Activated T-helper 1 cell treated with anti-CD3 and anti-CD28 coated beads, Interleukin-2, amount 50 U/mL, for 16 hours (primary cell): ENCODE measurements around the gene MCM8.
"Not testable (repeated sequence)": the region's sequence is repeated elsewhere in the genome, so short reads cannot be mapped to it uniquely, and the experiment has no call there.

Experiments used
- DNase-seq, 2 donors: peaks; one replicate each; pipeline ENCODE4 v3.0.0-alpha.2; 2020; ENCODE audit warnings: low read depth in 1 of 2, low spot score in 1 of 2

The MCM8 gene

DNA sequence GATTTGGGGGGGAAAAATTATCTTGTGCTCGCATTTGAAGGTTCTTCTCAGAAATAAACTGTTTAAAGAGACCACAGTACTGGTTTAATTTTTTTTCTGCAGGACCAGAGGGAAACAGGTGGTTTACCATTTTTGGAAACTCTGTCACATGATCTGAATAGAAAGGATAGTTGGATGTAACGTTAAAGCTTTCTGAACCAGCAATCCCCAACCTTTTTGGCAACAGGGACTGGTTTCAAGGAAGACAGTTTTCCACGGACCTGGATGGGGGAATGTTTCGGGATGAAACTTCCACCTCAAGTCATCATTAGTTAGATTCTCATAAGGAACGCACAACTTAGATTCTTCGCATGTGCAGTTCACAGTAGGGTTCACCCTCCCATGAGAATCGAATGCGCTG lies 50.4 kb downstream of the MCM8 start:
- DNase-seq = no peak

DNA sequence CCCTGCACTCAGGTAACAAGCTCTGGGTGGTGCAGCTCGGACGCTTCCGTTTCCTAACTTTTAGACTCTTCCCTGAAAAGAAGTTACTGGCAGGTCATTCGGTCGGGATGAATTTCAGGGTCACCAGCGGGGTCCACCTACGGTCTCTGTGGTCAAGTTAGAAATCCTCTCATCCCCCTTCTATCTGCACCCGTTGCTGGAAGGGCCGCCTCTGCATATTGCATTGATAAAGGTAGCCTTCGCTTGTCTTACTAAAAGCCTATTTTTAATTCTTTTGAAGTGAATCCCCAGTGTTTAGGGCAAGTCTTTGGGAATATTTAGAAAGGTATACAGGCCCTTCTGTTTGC lies 56.1 kb downstream of the MCM8 start:
- no peak for DNase-seq

DNA sequence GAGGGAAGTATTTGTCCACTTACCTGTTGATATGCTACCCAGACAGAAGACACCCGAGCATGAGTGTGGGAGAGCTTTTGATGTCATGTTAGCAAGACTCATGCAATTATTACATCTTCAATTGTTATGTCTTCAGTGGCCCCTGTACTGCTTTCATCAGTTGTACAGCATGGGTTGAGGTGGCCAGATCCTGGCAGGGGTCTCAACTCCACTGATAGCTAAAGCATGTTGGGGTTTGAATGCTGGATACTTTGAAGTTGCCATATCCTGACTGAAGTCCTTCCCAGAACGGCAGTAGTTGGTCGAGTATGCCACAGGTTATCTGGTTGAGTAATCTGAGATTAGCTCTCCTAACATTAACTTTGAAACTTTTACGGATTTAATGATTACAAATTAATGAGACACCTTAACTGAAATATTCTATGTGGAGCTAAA lies 56.7 kb downstream of the MCM8 start:
- no peak for DNase-seq

DNA sequence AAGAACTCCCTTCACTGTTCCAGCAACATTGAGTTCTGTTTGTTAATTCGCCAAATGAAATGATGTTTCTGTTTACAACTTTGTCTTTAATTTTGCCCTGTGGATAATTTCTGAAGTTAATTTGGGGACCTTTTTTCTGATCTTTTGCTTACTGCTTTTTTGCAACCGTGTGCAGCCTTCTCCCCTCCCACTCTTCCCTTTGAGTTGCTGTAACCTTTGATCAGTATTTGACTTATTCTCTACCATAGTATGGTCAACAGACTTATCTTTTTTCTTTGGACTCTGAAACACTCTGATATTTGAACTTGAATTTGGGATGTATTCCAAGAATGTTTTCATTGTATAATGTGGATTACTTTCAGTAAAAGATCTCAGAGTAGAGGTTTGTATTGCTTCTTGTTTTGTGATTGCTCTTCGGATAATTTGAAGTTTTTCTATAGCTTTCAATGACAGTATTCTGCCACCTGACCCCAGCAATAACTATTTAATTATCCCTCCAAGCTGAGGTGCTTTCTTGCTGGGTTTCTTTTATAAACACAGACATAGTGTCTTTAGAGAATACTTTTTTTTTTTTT lies 57.2 kb downstream of the MCM8 start:
- no peak for DNase-seq

DNA sequence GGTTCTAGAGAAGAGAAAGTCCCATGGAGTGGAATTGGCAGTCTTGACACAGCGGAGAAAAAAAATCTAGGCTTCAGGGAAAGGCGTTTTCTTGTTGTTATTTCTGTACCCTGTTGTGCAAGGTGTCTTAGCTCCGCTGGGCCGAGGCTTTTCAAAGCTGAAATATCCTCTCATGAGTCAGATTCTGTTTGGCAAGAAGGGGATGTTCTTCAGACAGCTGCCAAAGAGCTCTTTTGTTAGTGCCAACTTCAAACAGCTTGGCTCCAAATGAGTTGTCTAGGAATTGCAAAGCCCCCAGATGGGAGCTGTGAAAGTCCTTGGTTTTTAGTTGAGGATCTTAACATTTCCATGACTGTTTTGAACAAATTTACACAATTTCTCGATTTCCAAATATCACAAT lies 57.8 kb downstream of the MCM8 start:
- no peak for DNase-seq

DNA sequence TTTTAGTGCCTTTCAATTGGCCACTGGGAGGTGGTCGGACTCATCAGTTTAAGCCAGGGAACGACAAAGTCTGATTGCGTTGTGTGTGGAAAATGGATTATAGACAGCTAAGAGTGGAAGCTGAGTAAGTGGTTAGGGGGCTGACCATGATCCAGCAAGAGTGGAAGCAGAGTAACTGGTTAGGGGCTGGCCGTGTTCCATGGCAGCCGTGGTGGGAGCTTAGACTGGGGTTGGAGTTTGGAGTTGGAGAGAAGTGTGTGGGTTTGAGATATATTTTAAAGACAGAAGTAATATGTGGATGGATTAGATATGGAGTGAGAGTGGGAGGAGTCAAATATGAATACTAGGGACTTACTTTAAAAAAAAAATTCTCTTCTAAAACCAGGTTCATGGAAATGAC lies 61.7 kb downstream of the MCM8 start:
- no peak for DNase-seq

DNA sequence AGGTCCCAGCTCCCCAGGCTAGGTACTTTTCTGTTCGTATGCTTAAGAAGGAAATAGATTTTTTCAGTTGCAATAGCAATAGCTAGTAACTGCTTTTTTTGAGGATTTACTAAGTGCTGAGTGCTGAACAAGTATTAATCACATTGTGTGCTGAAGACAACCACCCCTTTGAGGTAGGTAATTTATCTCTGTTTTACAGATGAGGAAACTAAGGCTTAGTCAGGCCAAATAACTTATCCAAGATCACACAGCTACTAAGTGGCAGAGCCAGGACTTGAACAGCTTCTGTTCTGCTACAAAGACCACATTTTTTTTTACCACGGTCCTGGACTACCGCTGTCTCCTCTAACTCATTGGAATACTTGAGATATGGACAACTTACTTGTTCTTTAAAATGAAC lies 63.6 kb downstream of the MCM8 start:
- DNase-seq = no peak

DNA sequence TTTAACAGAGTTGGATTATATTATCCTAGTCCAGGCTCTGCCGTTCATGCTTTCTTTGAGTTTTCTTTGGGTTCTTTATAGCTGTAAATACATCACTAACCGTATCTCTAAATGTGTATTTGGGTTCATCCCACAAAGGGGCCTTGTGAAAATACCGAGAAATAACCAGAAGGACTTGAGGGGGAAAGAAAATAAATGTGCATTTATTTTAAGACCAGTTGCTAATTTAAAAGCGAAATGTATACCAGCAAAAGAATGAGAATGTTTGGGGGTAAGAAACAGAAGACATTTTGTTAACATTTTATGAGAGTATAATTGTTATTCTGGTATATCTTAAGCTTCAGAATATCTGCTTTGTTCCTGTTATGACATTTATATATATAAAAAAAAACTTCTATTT lies 64.5 kb downstream of the MCM8 start:
- no peak for DNase-seq

DNA sequence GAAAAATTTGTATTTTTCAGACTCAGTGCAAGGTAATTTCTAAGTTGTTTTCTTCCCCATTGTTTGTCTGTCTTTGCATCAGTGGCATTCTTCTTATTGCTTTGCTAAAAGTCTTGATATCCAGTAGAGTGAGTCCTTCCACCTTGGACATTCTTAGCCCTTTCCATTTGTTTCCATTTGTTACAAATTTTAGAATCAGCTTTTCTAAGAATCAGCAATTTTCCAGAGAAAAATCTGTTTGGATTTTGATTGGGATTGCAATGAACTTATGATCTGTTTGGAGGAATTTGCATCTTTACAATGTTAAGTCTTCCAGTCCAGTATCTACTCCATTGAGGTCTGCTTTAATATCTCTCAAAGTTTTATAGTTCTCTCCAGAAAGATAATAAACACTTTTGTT lies 67.0 kb downstream of the MCM8 start:
- DNase-seq = no peak

DNA sequence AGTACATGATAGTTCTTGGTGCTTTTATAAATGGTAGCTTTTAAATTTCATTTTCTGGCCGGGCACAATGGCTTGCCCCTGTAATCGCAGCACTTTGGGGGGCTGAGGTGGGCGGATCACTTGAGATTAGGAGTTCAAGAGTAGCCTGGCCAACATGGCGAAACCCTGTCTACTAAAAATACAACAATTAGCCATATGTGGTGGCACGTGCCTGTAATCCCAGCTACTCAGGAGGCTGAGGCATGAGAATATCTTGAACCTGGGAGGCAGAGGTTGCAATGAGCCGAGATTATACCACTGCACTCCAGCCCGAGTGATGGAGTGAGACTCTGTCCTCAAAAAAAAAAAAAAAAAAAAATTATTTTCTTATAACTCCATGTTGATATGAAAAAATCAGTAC lies 67.4 kb downstream of the MCM8 start:
- DNase-seq = no peak

DNA sequence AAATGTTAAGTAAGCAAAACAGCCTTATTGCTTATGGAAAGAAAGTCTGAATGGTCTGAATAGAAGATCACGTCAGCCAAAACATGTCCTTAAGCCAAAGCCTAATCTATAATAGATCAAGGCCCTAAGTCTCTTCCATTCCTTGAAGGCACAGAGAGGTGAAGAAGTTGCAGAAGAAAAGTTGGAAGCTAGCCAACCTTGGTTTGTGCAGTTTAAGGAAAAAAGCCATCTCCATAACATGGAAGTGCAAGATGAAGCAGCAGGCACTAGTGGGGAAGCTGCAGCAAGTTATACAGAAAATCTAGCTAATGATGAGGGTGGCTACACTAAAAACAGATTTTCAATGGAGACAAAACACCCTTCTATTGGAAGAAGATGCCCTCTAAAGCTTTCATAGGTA lies 74.3 kb downstream of the MCM8 start:
- no peak for DNase-seq

DNA sequence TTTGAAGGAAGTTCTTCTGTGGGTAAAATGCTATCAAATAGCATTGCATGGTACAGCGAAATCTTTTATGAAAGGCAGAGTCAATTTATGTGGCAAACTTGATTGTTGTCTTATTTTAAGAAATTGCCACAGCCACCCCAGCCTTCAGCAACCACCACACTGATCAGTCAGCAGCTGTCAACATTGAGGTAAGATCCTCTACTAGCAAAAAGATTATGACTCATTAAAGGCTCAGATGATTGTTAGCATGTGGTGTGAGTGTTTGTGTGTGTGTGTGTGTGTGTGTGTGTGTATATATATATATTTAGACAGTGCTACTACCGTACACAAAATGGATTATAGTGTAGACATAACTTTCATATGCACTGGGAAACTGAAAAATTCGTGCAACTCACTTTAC lies 75.6 kb downstream of the MCM8 start:
- DNase-seq = no peak

DNA sequence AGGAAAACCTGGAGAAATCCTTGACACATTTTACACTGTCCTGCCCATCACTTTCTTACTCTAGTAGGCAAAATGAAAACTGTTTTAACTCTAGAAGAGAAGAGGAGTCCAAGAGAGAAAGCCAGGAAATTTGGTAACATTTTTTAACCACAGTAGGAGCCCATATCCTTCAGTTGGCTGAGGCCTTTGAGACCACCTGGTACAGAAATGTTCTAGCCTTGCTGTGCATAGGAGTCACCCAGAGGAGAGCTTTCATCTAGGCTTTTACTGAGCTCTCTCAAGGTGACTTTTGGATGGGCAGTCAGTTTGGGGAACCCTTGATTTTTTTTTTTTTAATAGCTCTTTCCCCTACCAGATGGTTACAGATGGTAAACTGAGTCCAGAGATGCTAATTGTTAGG lies 78.4 kb downstream of the MCM8 start:
- no peak for DNase-seq

DNA sequence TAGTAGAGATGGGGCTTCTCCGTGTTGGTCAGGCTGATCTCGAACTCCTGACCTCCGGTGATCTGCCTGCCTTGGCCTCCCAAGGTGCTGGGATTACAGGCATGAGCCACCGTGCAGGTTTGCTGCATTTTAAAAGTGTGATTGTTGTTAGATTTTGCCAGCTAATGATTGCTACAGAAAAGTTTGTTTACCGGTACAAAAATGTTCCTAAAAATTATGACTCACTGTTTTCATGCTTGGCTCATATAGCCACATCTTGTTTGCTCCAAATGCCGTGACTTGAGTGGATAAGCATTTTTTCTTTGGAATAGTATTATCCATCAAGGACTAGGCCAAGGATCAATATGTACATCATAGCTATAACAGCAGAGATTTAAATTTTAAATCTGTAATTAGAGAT lies 79.1 kb downstream of the MCM8 start:
- no peak for DNase-seq

DNA sequence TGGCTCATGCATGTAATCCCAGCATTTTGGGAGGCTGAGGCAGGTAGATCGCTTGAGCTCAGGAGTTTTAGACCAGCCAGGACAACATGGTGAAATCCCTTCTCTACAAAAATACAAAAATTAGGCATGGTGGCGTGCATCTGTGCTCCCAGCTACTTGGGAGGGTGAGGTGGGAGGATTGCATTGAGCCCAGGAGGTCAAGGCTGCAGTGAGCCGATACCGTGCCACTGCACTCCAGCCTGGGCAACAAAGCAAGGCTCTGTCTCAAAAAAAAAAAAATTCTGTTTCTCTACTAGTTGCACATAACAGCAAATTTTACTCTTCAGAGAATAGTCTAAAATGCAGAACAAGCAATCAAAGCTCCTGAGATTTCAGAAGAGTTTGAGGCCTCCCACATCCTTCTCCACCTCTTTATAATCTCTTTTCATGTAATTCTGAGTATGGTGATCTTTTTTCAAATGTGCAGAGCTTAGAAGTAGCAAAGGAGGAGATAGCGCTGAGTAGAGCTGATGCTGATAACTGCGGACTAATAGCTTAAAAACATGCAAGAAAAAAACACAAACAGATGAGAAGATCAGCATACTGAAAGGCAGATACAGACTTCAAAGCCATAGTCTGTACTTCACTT lies 80.1 kb downstream of the MCM8 start:
- no peak for DNase-seq

DNA sequence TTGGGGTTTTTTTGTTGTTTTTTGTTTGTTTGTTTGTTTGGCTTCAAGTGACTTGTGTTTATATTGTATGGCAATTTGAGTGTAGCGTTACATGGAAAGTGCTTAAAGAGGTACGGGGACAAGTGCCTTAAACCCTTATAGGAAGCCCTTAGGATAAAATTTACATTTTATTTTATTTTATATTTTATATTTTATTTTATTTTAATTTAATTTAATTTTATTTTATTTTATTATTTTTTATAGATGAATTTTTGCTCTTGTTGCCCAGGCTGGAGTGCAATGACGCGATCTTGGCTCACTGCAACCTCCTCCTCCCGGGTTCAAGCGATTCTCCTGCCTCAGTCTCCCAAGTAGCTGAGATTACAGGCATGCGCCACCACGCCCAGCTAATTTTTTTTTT lies 82.5 kb downstream of the MCM8 start:
- not testable (repeated sequence) for DNase-seq

DNA sequence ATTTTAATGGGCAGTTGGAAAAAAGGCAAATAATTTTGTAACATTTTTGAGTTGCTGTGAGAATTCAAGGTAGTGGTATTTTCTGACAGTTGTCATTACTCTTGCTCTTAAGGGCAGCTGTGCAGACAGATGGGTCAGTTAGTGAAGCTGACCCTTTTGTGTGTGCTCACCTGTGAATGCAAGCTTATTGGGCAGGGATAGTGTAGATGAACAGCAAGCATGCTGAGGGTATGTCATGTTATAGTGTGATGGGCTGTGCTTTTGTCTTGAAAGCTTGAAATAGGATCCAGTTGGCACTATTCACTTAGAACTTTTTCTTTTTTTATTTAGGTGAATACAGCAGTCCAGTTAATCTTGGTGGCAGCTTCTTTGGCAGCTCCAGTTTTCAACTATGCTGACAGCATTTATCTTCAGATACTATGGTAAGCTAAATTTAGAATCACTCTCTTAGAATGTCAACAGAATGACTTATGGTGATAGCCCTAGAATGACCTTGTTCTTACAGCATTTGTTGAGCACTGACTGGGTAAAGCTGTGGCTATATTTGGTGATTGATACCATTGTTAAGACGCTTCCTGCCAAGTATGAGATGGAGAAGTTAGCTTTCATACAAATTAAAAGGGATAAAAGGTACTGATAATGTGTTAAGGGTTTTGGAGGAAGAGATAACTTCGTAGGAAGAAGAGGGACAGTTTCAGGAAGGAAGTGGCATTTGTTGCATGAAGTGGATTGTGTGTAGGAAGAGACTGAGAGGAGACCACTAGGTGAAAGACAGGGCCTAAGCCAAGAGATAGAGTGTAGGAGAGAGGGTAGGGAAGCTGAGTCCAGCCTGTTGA lies 83.9 kb downstream of the MCM8 start:
- DNase-seq = no peak

DNA sequence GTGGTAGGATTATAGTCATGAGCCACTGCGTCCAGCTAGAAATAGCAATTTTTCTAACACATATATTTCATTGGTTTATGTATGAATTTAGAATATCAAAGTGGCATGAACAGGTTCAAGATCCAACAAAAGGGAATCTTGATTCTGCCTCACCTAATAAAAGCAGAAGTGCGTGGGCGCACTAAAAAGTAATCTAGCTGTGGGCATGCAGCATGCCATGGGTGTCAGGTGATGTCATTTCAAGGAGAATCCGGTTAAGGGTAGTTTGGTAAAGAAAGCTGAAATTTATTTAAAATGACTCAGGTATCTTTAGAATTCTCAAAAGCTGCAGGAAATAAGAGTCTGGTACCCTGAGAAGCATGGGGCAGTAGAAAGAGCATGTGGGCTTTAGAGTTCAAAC lies 85.8 kb downstream of the MCM8 start:
- DNase-seq = no peak

DNA sequence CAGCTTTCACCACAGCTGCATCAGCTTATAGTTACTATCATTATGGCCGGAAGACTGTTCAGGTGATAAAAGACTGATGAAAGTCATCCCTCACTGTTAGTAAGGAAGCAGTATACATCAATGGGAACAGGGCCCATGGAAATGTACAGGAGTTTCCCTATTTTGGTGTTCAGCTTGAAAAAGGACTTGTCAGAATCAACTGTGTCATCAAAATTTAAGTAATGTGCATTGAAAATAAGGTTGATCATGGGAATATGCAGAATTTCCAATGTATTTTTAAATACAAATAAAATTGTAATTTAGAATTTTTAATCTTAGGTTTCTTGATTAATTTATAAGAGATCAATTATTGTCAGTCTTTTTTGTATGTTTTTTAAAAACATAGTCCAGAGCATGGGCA lies 86.6 kb downstream of the MCM8 start:
- no peak for DNase-seq

DNA sequence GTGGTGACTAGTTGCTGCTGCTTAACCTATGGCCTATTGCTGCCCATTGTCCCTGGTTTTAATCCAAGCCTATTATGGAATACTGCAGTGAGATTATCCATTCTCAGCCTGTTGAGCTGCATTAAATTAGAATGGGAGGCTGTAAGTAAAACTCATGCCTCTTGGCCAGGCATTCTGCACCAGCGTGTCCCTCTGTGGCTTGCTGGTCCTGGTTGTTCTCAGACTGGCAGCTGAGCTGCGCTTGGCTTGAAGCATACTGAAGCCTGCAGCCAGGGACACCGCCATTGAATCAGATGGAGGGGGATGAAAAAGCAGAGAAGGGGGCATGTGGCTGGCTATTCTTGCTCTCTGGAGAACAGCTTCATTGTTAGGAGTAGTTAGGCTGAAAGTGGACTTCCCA lies 87.8 kb downstream of the MCM8 start:
- no peak for DNase-seq

DNA sequence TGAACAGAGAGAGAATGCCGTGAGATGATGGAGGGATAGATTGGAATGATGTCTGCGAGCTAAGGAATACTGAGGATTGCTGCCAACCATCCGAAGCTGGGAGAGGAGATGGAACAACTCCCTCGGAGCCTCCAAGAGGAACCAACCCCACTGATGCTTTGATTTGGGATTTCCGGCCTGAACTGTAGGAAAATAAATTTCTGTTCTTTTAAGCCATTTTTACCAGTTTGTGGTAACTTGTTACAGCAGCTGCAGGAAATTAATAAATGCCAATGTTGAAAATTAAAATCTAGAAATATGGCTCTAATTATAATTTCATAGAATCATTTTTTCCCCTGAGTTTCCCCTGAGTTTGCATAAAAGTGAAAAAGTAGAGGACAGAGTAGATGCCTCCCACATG lies 89.3 kb downstream of the MCM8 start:
- DNase-seq = no peak

DNA sequence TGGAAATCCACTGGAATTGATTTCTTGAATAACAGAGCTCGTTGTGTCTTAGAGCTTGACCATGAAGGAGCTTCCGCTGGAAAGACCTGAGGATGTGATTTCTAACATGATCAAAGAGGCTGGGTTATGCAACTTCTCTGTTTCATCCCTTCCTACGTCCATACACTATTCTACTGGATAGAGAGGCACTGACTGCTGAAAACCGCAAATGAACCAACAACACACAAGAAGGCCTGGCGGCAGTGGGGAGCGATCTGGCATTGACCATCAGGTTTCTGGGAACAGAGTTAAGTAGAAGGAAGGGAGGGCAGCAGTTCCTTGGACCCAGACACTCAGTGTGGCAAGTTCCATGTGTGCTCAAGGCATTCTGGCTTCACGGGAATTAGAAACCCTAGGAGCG lies 90.1 kb downstream of the MCM8 start:
- DNase-seq = no peak
